HepG2 (cell line): Measurements from ENCODE around the gene PDIK1L. TPM values are rescaled to one million over a fixed set of nuclear protein-coding genes. Genes with fewer than 3 reads are reported as not detected.

Source experiments
- ATAC-seq: fragments of 200-7000 bp; cut with Tn5 transposase; 3 replicates; pipeline ENCODE4 v1.9.1; 2020; ENCODE audit warnings: mild to moderate bottlenecking, moderate library complexity
- BruUV-seq: library from RNA; stranded (reverse); fragments of 400-500 nt; replicated peaks from 2 replicates; lab custom pipeline; 2021; lab: Mats Ljungman, UMichigan
- CTCF ChIA-PET: fragments of 300-600 bp; formaldehyde crosslinking; extraction: SDS; loops from one replicate; lab custom pipeline; 2021; ENCODE audit warnings: low total read pairs, inconsistent platforms, low intra/inter-chr PET ratio; lab: Yijun Ruan, JAX
- POLR2A ChIA-PET: fragments of 350-600 bp; sonication (Branson Sonifier 250); formaldehyde crosslinking; loops from one replicate; lab custom pipeline; 2020; ENCODE audit warnings: antibody characterized with exemption, inconsistent platforms; lab: Yijun Ruan, JAX
- DNase-seq: peaks from one replicate; pipeline ENCODE4 v3.0.0-alpha.2; 2015; ENCODE audit warnings: low spot score
- FAIRE-seq: peaks from 3 replicates; lab custom pipeline; 2011; peaks lifted over from hg19 to GRCh38; lab: Jason Lieb, UNC
- H2AFZ ChIP-seq: one replicate; pipeline ENCODE4 v1.6.1; 2011; ENCODE audit warnings: low read length, inconsistent platforms
- H3K27ac ChIP-seq: fragments of 300-600 bp; 3 replicates; pipeline ENCODE4 v1.8.0; 2011; ENCODE audit warnings: mixed run types, mild to moderate bottlenecking, mixed read lengths, low read length, inconsistent platforms; ENCODE audit not compliant: insufficient read depth; ENCODE audit errors: extremely low read length
- H3K27me3 ChIP-seq, 2 experiments: fragments of 200-600 bp in 1 of 2; 2 replicates in 1 of 2; 3 replicates in 1 of 2; pipeline versions ENCODE4 v1.6.0 to v1.8.0; 2011; ENCODE audit warnings: low read length in 2 of 2, mild to moderate bottlenecking in 2 of 2, moderate library complexity in 2 of 2, inconsistent platforms in 1 of 2; ENCODE audit not compliant: insufficient read depth in 2 of 2, control insufficient read depth in 1 of 2
- H3K36me3 ChIP-seq, 2 experiments: fragments of 200-600 bp in 1 of 2; replicated peaks in 1 of 2; 2 replicates in 1 of 2; 3 replicates in 1 of 2; pipeline versions ENCODE4 v1.5.1 to v1.8.0; 2011; ENCODE audit warnings: low read length in 2 of 2, inconsistent platforms in 1 of 2; ENCODE audit not compliant: insufficient read depth in 2 of 2, control insufficient read depth in 1 of 2
- H3K4me1 ChIP-seq: 2 replicates; pipeline ENCODE4 v1.5.1; 2012; ENCODE audit warnings: low read length, inconsistent platforms; ENCODE audit not compliant: insufficient read depth
- H3K4me2 ChIP-seq: 2 replicates; pipeline ENCODE4 v1.6.0; 2011; ENCODE audit warnings: low read depth, low read length, inconsistent platforms
- H3K4me3 ChIP-seq, 3 experiments: fragments of 200-600 bp in 1 of 3; sonication (generic), shearing (Covaris generic) in 1 of 3; replicated peaks in 1 of 3; 2 replicates each; pipeline ENCODE4 v1.5.1; 2011 to 2016; ENCODE audit warnings: low read length in 3 of 3, inconsistent platforms in 2 of 3, low read depth in 2 of 3, mild to moderate bottlenecking in 2 of 3, control low read depth in 1 of 3, mixed read lengths in 1 of 3; ENCODE audit not compliant: insufficient read depth in 1 of 3
- H3K79me2 ChIP-seq: one replicate; pipeline ENCODE4 v1.6.1; 2011; ENCODE audit warnings: low read length, inconsistent platforms; ENCODE audit not compliant: insufficient read depth
- H3K9ac ChIP-seq: 2 replicates; pipeline ENCODE4 v1.6.0; 2011; ENCODE audit warnings: mild to moderate bottlenecking, low read depth, low read length, inconsistent platforms; ENCODE audit not compliant: insufficient read depth
- H3K9me3 ChIP-seq: 2 replicates; pipeline ENCODE4 v1.5.1; 2012; ENCODE audit warnings: mild to moderate bottlenecking, low read length
- H4K20me1 ChIP-seq: 2 replicates; pipeline ENCODE4 v1.6.0; 2011; ENCODE audit warnings: inconsistent platforms, mild to moderate bottlenecking, low read length, moderate library complexity; ENCODE audit not compliant: insufficient read depth
- GTF2F1 ChIP-seq: fragments of 150-350 bp; IDR thresholded peaks from 2 replicates; pipeline ENCODE4 v1.6.1; 2014; ENCODE audit warnings: low read length
- KDM1A ChIP-seq: IDR thresholded peaks from 2 replicates; pipeline ENCODE4 v1.6.1; 2016; ENCODE audit warnings: missing compliant biosample characterization
- MED13 ChIP-seq: sonication (generic); formaldehyde crosslinking; IDR thresholded peaks from 2 replicates; pipeline ENCODE4 v1.5.0; 2020; ENCODE audit warnings: missing genetic modification reagents
- NFE2 ChIP-seq: sonication (generic); formaldehyde crosslinking; IDR thresholded peaks from 2 replicates; pipeline ENCODE4 v1.4.0; 2020; ENCODE audit warnings: missing genetic modification reagents
- RFX1 ChIP-seq: fragments of 450-650 bp; IDR thresholded peaks from 2 replicates; pipeline ENCODE4 v1.6.1; 2017
- RFX5 ChIP-seq: IDR thresholded peaks from 2 replicates; pipeline ENCODE4 v1.6.1; 2011; ENCODE audit warnings: low read depth, low read length, improper control_type of control experiment
- TCF12 ChIP-seq, 2 experiments: fragments of 450-650 bp in 1 of 2; sonication (generic) in 1 of 2; formaldehyde crosslinking in 1 of 2; IDR thresholded peaks; 2 replicates each; pipeline versions ENCODE4 v1.6.1 to v1.8.0; 2017 to 2022; ENCODE audit warnings: antibody characterized with exemption in 1 of 2, mild to moderate bottlenecking in 1 of 2, missing genetic modification reagents in 1 of 2, moderate library complexity in 1 of 2
- ZNF414 ChIP-seq: sonication (generic); formaldehyde crosslinking; IDR thresholded peaks from 2 replicates; pipeline ENCODE4 v1.5.0; 2020; ENCODE audit warnings: missing genetic modification reagents
- ZNF446 ChIP-seq: sonication (generic); formaldehyde crosslinking; IDR thresholded peaks from 2 replicates; pipeline ENCODE4 v1.5.0; 2020; ENCODE audit warnings: mild to moderate bottlenecking, missing genetic modification reagents
- ZNF713 ChIP-seq: sonication (generic); formaldehyde crosslinking; IDR thresholded peaks from 2 replicates; pipeline ENCODE4 v1.4.0; 2020; ENCODE audit warnings: mild to moderate bottlenecking, missing genetic modification reagents
- ZNF781 ChIP-seq: sonication (generic); formaldehyde crosslinking; IDR thresholded peaks from 2 replicates; pipeline ENCODE4 v1.5.1; 2020; ENCODE audit warnings: borderline replicate concordance, mild to moderate bottlenecking, missing genetic modification reagents; ENCODE audit errors: not compliant biosample characterization
- ZNF841 ChIP-seq: sonication (generic); formaldehyde crosslinking; IDR thresholded peaks from 2 replicates; pipeline ENCODE4 v1.8.1; 2023; ENCODE audit warnings: missing genetic modification reagents, borderline replicate concordance
- WGBS: methylation state at CpG from one replicate; pipeline ENCODE4 v1.1.6; 2017; ENCODE audit warnings: low lambda C conversion rate; 5-methylcytosine and 5-hydroxymethylcytosine counted together
- in situ Hi-C: cut with HindIII; loops from 2 replicates; pipeline ENCODE4 v1.10.0; 2017; ENCODE audit warnings: low pct_unique_long_range_greater_than_20kb; ENCODE audit not compliant: extremely low pct_ligation_motif_present
- intact Hi-C: fragments of 100-400 bp; cut with micrococcal nuclease; formaldehyde crosslinking; loops from one replicate; pipeline ENCODE4 v1.10.0; 2022; ENCODE audit not compliant: unreplicated experiment
- polyA plus RNA-seq, 8 experiments: library from polyadenylated mRNA; depleted of rRNA in 3 of 8; stranded (reverse) in 7 of 8; unstranded in 1 of 8; fragments of >200 nt; fragmentation: Illumina TruSeq in 4 of 8; extraction: Trizol in 4 of 8; gene quantifications; 2 replicates each; pipeline versions ENCODE4 v1.2.1 to v1.2.3, GENCODE V29; 2011 to 2016; ENCODE audit warnings: low read depth in 4 of 8, missing spikeins in 1 of 8, mixed read lengths in 1 of 8; ENCODE audit not compliant: insufficient read depth in 1 of 8
- total RNA-seq, 5 experiments: library from RNA; depleted of rRNA; stranded (reverse); fragments of >200 nt; fragmentation: Illumina TruSeq; extraction: Trizol; gene quantifications; 2 replicates each; pipeline ENCODE4 v1.2.3, GENCODE V29; 2016; ENCODE audit warnings: low read depth in 1 of 5
- TF ChIP-seq, protein P1 (sequence below): sonication (generic); formaldehyde crosslinking; IDR thresholded peaks from 2 replicates; pipeline ENCODE4 v1.8.0; 2022; ENCODE audit warnings: mild to moderate bottlenecking, missing genetic modification reagents, moderate library complexity

PDIK1L gene
- total and polyA plus RNA-seq, 2 of the 13 experiments (the other 11 are each of a cell fraction or from before 2014, with no cell fraction given), result 1.9 to 4.6 TPM

GRCh38 chr1:26130695-26131094 lies 19.1 kb downstream of the PDIK1L start (continued):
- TF ChIP-seq TCF12 (IDR thresholded peaks at IDR 0.05) (no peak), TCF12 (CRISPR knock-in tag; IDR thresholded peaks at IDR 0.05) (no peak), NFE2 (CRISPR knock-in tag) (no peak), ZNF414 (CRISPR knock-in tag) (no peak), ZNF446 (CRISPR knock-in tag) (no peak), GTF2F1 (no peak), ZNF841 (CRISPR knock-in tag) (no peak), KDM1A (no peak), ZNF781 (CRISPR knock-in tag) (no peak), MED13 (CRISPR knock-in tag) (no peak)
- TF ChIP-seq, protein P1, sequence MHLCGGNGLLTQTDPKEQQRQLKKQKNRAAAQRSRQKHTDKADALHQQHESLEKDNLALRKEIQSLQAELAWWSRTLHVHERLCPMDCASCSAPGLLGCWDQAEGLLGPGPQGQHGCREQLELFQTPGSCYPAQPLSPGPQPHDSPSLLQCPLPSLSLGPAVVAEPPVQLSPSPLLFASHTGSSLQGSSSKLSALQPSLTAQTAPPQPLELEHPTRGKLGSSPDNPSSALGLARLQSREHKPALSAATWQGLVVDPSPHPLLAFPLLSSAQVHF (CRISPR knock-in tag), result no peak

GRCh38 chr1:26132128-26132833 lies 20.7 kb downstream of the PDIK1L start:
- Histone ChIP-seq H3K9me3 (no peaks in the 10 kb centered on the region), H3K9ac (no peak overlapping the region), H3K27ac (no peak overlapping the region), H3K4me3 (no peak overlapping the region), H2AFZ (no peak overlapping the region), H3K79me2 (no peaks in the 10 kb centered on the region), H3K36me3 (no peaks in the 10 kb centered on the region), H4K20me1 (no peaks in the 10 kb centered on the region), H3K4me1 (peaks cover 10% of the 10 kb centered on the region; the same call in 1 of the 2 replicates), H3K27me3 (no peaks in the 10 kb centered on the region), H3K4me2 (no peak overlapping the region)
- POLR2A ChIA-PET, result no interaction called here
- no peak for FAIRE-seq
- intact Hi-C loops (no loop called here), in situ Hi-C loops (no loop called here)
- 22% methylated on average over 5 of the region's 5 CpGs for WGBS
- no peak for ATAC-seq
- CTCF ChIA-PET, result no interaction called here
- TF ChIP-seq RFX5 (0 out of 2 replicates have a peak, but pooled peaks have one; percentile 20), ZNF713 (CRISPR knock-in tag) (no peak), RFX1 (peak; percentile 54; the same call in 1 of the 2 replicates)
- BruUV-seq, result no TSS peak
- no peak for DNase-seq
